ENCODE results near the gene GTSF1L.

Gene GTSF1L

GRCh38 chr20:43750774-43751166, 24.0 kb upstream of the GTSF1L start:
- Mint-ChIP-seq H3K9me3 (no peaks in the 10 kb centered on the region), H3K36me3 (ENCODE audit: low read depth) (no peaks in the 10 kb centered on the region), H3K4me1 (no peaks in the 10 kb centered on the region), H3K4me3 (no peak overlapping the region), H3K27me3 (ENCODE audit: low read depth) (peaks cover 32% of the 10 kb centered on the region), H3K27ac (no peak overlapping the region)
- no peak for TF ChIP-seq CTCF (IDR thresholded peaks at IDR 0.05; ENCODE audit: unreplicated experiment in 3 of 3)

- Mint-ChIP-seq H3K4me3 (no peak overlapping the region), H3K4me1 (peaks cover 6% of the 10 kb centered on the region), H3K27ac (no peak overlapping the region), H3K27me3 (ENCODE audit: low read depth) (peaks cover 27% of the 10 kb centered on the region), H3K9me3 (no peaks in the 10 kb centered on the region), H3K36me3 (ENCODE audit: low read depth) (no peaks in the 10 kb centered on the region)
- TF ChIP-seq CTCF (IDR thresholded peaks at IDR 0.05; ENCODE audit: unreplicated experiment in 3 of 3), result peak; percentile 99 to 100 (median 99)
Measured at GRCh38 chr20:43749734-43750294, 23.0 kb upstream of the GTSF1L start.

- peaks cover 25% of the 10 kb centered on the region for H3K27me3 Mint-ChIP-seq (ENCODE audit: low read depth)
- no peak for TF ChIP-seq CTCF (IDR thresholded peaks at IDR 0.05; ENCODE audit: unreplicated experiment in 3 of 3)
- H3K27ac Mint-ChIP-seq, result no peak overlapping the region
- H3K4me1 Mint-ChIP-seq, result peaks cover 7% of the 10 kb centered on the region
- no peaks in the 10 kb centered on the region for H3K9me3 Mint-ChIP-seq
- H3K4me3 Mint-ChIP-seq, result no peak overlapping the region
- H3K36me3 Mint-ChIP-seq (ENCODE audit: low read depth), result no peaks in the 10 kb centered on the region
Measured at GRCh38 chr20:43748274-43748673, 21.5 kb upstream of the GTSF1L start.

GRCh38 chr20:43746344-43747137, 19.7 kb upstream of the GTSF1L start:
- H3K27me3 Mint-ChIP-seq (ENCODE audit: low read depth), result peaks cover 23% of the 10 kb centered on the region
- H3K36me3 Mint-ChIP-seq (ENCODE audit: low read depth), result no peaks in the 10 kb centered on the region
- no peaks in the 10 kb centered on the region for H3K9me3 Mint-ChIP-seq
- no peak for TF ChIP-seq CTCF (IDR thresholded peaks at IDR 0.05; ENCODE audit: unreplicated experiment in 3 of 3)
- H3K4me3 Mint-ChIP-seq, result no peak overlapping the region
- H3K27ac Mint-ChIP-seq, result no peak overlapping the region
- H3K4me1 Mint-ChIP-seq, result peaks cover 7% of the 10 kb centered on the region

- TF ChIP-seq CTCF (IDR thresholded peaks at IDR 0.05; ENCODE audit: unreplicated experiment in 3 of 3), result no peak
- Mint-ChIP-seq H3K4me1 (peaks cover 7% of the 10 kb centered on the region), H3K27ac (no peak overlapping the region)
Measured at GRCh38 chr20:43744966-43745730, 18.3 kb upstream of the GTSF1L start.

More at GRCh38 chr20:43744966-43745730, 18.3 kb upstream of the GTSF1L start:
- no peak overlapping the region for H3K4me3 Mint-ChIP-seq
- H3K27me3 Mint-ChIP-seq (ENCODE audit: low read depth), result peaks cover 17% of the 10 kb centered on the region
- H3K36me3 Mint-ChIP-seq (ENCODE audit: low read depth), result no peaks in the 10 kb centered on the region
- H3K9me3 Mint-ChIP-seq, result no peaks in the 10 kb centered on the region

Data from nephron (organoid).